ENCODE measurements around the gene CARD18. TPM values are rescaled to one million over a fixed set of nuclear protein-coding genes. Genes with fewer than 3 reads are reported as not detected.

CARD18 gene
- total and polyA plus RNA-seq, 2 of the 13 experiments (the other 11 are each of a cell fraction or from before 2014, with no cell fraction given), result not detected

DNA sequence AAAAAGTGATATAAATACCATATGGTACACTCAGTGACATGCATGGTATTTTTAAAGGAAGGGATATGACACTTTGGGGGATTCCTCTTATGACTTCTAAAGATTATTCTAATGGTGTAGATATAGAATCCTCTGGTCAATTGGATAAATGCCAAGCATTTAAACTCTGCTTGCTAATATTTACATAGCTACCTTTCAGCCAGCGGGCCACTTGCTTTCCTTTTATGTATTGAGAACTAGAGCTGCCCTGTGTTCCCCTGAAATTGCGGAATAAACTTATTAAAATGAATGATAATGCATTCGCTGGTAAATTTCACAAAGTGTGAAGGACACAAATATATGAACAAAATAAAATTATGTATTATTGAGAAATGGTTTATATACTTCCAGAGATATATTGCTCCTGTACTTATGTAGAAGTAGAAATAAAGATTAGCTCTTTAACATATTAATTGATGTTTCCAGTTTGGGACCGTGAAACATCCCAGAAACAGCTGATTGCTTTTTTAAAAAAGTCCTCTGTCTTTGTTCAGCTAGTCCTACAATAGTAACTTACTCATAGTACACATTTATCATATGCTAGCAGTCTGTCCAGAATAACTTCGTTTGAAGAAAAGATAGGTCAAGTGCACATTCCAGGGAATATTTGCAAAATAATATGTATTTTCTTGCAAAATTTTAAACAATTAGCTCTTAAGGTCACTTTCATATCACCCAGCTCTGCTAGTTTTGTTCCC, 40.1 kb upstream of the CARD18 start:
- Histone ChIP-seq H3K27me3 (ENCODE audit: control insufficient read depth in 1 of 2, insufficient read depth in 2 of 2, low read length in 2 of 2) (no peaks in the 10 kb centered on the region), H2AFZ (ENCODE audit: low read length) (no peak overlapping the region), H3K4me2 (ENCODE audit: low read depth, low read length) (peak overlapping the region; percentile 38; the same call in 1 of the 2 replicates), H3K4me1 (ENCODE audit: insufficient read depth, low read length) (peaks cover 11% of the 10 kb centered on the region), H3K27ac (ENCODE audit: extremely low read length, insufficient read depth, low read length) (no peak overlapping the region), H3K9ac (ENCODE audit: insufficient read depth, low read depth, low read length) (no peak overlapping the region), H3K79me2 (ENCODE audit: insufficient read depth, low read length) (no peaks in the 10 kb centered on the region), H3K9me3 (ENCODE audit: low read length) (no peaks in the 10 kb centered on the region), H3K4me3 (replicated peaks in 1 of 3; ENCODE audit: insufficient read depth in 1 of 3, low read depth in 2 of 3, low read length in 3 of 3) (0 out of 6 replicates have a peak overlapping the region, but pooled peaks of 1 of the 3 experiments have one; percentile 11), H3K36me3 (replicated peaks in 1 of 2; ENCODE audit: control insufficient read depth in 1 of 2, insufficient read depth in 2 of 2, low read length in 2 of 2) (no peaks in the 10 kb centered on the region), H4K20me1 (ENCODE audit: insufficient read depth, low read length) (no peaks in the 10 kb centered on the region)
- ATAC-seq (peak; percentile 88), FAIRE-seq (no peak), DNase-seq (ENCODE audit: low spot score) (peak; percentile 87)
- BruUV-seq (replicated peaks), result no TSS peak
- in situ Hi-C loops (cut with HindIII; ENCODE audit: extremely low pct_ligation_motif_present, low pct_unique_long_range_greater_than_20kb), result no loop called here
- WGBS (ENCODE audit: low lambda C conversion rate), result 9% methylated on average over 5 of the region's 5 CpGs
- ChIA-PET CTCF (ENCODE audit: low intra/inter-chr PET ratio, low total read pairs) (no interaction called here), POLR2A (interaction anchor here (1.0 to 1.3 kb wide), 2 partner anchors 9 to 23 kb away, joined by 3 to 5 read pairs; no protein-coding TSS in a partner anchor)
- intact Hi-C loops (cut with micrococcal nuclease; ENCODE audit: unreplicated experiment), result no loop called here
- no peak for TF ChIP-seq ZNF337 (CRISPR knock-in tag; IDR thresholded peaks at IDR 0.05; ENCODE audit: borderline replicate concordance, low read depth)
- no peak for TF ChIP-seq ZNF546 (CRISPR knock-in tag; conservative IDR thresholded peaks at IDR 0.05)
- no peak for TF ChIP-seq SYNCRIP (IDR thresholded peaks at IDR 0.05; ENCODE audit: insufficient read depth, low read depth, low read length)
- TF ChIP-seq NFIC (IDR thresholded peaks at IDR 0.05; ENCODE audit: low read length), result peak; percentile 60; the same call in 1 of the 2 replicates
- TF ChIP-seq EED (CRISPR knock-in tag; IDR thresholded peaks at IDR 0.05), result no peak
- TF ChIP-seq, protein P1, sequence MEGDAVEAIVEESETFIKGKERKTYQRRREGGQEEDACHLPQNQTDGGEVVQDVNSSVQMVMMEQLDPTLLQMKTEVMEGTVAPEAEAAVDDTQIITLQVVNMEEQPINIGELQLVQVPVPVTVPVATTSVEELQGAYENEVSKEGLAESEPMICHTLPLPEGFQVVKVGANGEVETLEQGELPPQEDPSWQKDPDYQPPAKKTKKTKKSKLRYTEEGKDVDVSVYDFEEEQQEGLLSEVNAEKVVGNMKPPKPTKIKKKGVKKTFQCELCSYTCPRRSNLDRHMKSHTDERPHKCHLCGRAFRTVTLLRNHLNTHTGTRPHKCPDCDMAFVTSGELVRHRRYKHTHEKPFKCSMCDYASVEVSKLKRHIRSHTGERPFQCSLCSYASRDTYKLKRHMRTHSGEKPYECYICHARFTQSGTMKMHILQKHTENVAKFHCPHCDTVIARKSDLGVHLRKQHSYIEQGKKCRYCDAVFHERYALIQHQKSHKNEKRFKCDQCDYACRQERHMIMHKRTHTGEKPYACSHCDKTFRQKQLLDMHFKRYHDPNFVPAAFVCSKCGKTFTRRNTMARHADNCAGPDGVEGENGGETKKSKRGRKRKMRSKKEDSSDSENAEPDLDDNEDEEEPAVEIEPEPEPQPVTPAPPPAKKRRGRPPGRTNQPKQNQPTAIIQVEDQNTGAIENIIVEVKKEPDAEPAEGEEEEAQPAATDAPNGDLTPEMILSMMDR (CRISPR knock-in tag; IDR thresholded peaks at IDR 0.05), result no peak
- peak; percentile 34; the same call in 1 of the 2 replicates for TF ChIP-seq ARID3A (IDR thresholded peaks at IDR 0.05; ENCODE audit: low read depth, low read length)
- no peak for TF ChIP-seq SOX13 (IDR thresholded peaks at IDR 0.05)
- TF ChIP-seq SOX13 (CRISPR knock-in tag; conservative IDR thresholded peaks at IDR 0.05 in 1 of 2, IDR thresholded peaks at IDR 0.05 in 1 of 2), result peak in 1 of 2 experiments; percentile 51; a peak in 1 of 4 replicates
- no peak for TF ChIP-seq NPAS2 (CRISPR knock-in tag; IDR thresholded peaks at IDR 0.05; ENCODE audit: borderline replicate concordance)
- TF ChIP-seq FOXA3 (CRISPR knock-in tag; IDR thresholded peaks at IDR 0.05), result peak; percentile 60
- peak; percentile 61; the same call in 1 of the 2 replicates for TF ChIP-seq CHD4 (IDR thresholded peaks at IDR 0.05; ENCODE audit: borderline replicate concordance, low read length)
- 0 out of 2 replicates have a peak, but pooled peaks have one; percentile 21 for TF ChIP-seq SAP130 (CRISPR knock-in tag; IDR thresholded peaks at IDR 0.05; ENCODE audit: low read depth)
- no peak for TF ChIP-seq ZNF589 (CRISPR knock-in tag; conservative IDR thresholded peaks at IDR 0.05)
- TF ChIP-seq HNF4A (CRISPR knock-in tag; IDR thresholded peaks at IDR 0.05), result peak; percentile 7; the same call in 1 of the 2 replicates
- 0 out of 2 replicates have a peak, but pooled peaks have one; percentile 29 for TF ChIP-seq ZNF614 (CRISPR knock-in tag; IDR thresholded peaks at IDR 0.05; ENCODE audit: borderline replicate concordance)
- TF ChIP-seq RXRB (CRISPR knock-in tag; IDR thresholded peaks at IDR 0.05; ENCODE audit: borderline replicate concordance), result 0 out of 2 replicates have a peak, but pooled peaks have one; percentile 15
- no peak for TF ChIP-seq HNRNPUL1 (IDR thresholded peaks at IDR 0.05; ENCODE audit: low read depth, low read length)
- TF ChIP-seq, protein P2, sequence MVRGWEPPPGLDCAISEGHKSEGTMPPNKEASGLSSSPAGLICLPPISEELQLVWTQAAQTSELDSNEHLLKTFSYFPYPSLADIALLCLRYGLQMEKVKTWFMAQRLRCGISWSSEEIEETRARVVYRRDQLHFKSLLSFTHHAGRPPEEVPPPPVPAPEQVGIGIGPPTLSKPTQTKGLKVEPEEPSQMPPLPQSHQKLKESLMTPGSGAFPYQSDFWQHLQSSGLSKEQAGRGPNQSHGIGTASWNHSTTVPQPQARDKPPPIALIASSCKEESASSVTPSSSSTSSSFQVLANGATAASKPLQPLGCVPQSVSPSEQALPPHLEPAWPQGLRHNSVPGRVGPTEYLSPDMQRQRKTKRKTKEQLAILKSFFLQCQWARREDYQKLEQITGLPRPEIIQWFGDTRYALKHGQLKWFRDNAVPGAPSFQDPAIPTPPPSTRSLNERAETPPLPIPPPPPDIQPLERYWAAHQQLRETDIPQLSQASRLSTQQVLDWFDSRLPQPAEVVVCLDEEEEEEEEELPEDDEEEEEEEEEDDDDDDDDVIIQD (CRISPR knock-in tag; IDR thresholded peaks at IDR 0.05; ENCODE audit: low read depth), result 0 out of 2 replicates have a peak, but pooled peaks have one; percentile 18
- 0 out of 2 replicates have a peak, but pooled peaks have one; percentile 33 for TF ChIP-seq DMAP1 (CRISPR knock-in tag; IDR thresholded peaks at IDR 0.05)

All from HepG2 (cell line).